Endothelial cell of umbilical vein (primary cell): ENCODE data around the gene TIRAP.

Experiments used
- EZH2 ChIP-seq: IDR thresholded peaks from 2 replicates; pipeline ENCODE4 v1.6.1; 2012; ENCODE audit warnings: borderline replicate concordance, low read depth, mild to moderate bottlenecking, moderate library complexity, low read length, inconsistent platforms; ENCODE audit not compliant: severe bottlenecking
- FOS ChIP-seq: IDR thresholded peaks from 2 replicates; pipeline ENCODE4 v1.6.1; 2011; ENCODE audit warnings: mild to moderate bottlenecking, low read length, moderate library complexity, borderline replicate concordance; ENCODE audit not compliant: insufficient read depth
- GATA2 ChIP-seq: IDR thresholded peaks from 2 replicates; pipeline ENCODE4 v1.7.0; 2011; ENCODE audit warnings: low read depth, mild to moderate bottlenecking, moderate library complexity, mixed read lengths, low read length; ENCODE audit not compliant: insufficient read length, insufficient read depth
- JUN ChIP-seq: IDR thresholded peaks from 2 replicates; pipeline ENCODE4 v1.6.1; 2011; ENCODE audit warnings: borderline replicate concordance, low read depth; ENCODE audit not compliant: insufficient read length, insufficient read depth
- POLR2A ChIP-seq: IDR thresholded peaks from 2 replicates; pipeline ENCODE4 v1.6.1; 2012; ENCODE audit warnings: low read depth, mild to moderate bottlenecking, control low read depth, low read length
- POLR2AphosphoS5 ChIP-seq: IDR thresholded peaks from 2 replicates; pipeline ENCODE4 v1.6.1; 2012; ENCODE audit warnings: low read depth, mild to moderate bottlenecking, control low read depth, low read length, moderate library complexity; ENCODE audit not compliant: insufficient read depth
- TF ChIP-seq, protein P1 (sequence below), 2 donors: IDR thresholded peaks; 1 replicate in 1 of 2; 2 replicates in 1 of 2; pipeline ENCODE4 v1.5.1; 2011; ENCODE audit warnings: low read length in 2 of 2, mild to moderate bottlenecking in 2 of 2, moderate library complexity in 2 of 2, control low read depth in 1 of 2, inconsistent platforms in 1 of 2, low read depth in 1 of 2; ENCODE audit not compliant: insufficient read depth in 1 of 2; ENCODE audit errors: extremely low read depth in 1 of 2

DNA sequence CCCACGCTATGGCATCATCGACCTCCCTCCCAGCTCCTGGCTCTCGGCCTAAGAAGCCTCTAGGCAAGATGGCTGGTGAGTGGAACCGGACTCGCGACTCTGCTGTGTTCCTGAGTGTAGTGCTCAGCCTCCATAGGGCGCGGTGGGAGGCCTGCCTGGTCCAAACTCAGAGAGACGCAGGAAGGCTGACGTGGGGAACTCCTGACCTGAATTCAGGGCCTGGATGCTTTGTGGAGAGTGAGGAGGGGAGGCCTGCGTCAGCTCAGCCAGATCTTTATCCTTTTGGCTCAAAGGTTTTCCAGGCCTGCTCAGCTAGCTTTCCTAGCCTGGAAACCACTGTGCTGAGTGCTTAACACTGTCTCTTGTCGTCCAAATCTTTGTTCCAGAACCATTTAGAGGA is 8.0 kb downstream of the TIRAP start:
- TF ChIP-seq, protein P1, sequence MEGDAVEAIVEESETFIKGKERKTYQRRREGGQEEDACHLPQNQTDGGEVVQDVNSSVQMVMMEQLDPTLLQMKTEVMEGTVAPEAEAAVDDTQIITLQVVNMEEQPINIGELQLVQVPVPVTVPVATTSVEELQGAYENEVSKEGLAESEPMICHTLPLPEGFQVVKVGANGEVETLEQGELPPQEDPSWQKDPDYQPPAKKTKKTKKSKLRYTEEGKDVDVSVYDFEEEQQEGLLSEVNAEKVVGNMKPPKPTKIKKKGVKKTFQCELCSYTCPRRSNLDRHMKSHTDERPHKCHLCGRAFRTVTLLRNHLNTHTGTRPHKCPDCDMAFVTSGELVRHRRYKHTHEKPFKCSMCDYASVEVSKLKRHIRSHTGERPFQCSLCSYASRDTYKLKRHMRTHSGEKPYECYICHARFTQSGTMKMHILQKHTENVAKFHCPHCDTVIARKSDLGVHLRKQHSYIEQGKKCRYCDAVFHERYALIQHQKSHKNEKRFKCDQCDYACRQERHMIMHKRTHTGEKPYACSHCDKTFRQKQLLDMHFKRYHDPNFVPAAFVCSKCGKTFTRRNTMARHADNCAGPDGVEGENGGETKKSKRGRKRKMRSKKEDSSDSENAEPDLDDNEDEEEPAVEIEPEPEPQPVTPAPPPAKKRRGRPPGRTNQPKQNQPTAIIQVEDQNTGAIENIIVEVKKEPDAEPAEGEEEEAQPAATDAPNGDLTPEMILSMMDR (IDR thresholded peaks at IDR 0.05; ENCODE audit: extremely low read depth in 1 of 2, insufficient read depth in 1 of 2, low read depth in 1 of 2, low read length in 2 of 2) = no peak
- TF ChIP-seq POLR2A = no peak
- no peak for TF ChIP-seq JUN
- no peak for TF ChIP-seq POLR2AphosphoS5
- TF ChIP-seq EZH2 = no peak
- no peak for TF ChIP-seq FOS
- no peak for TF ChIP-seq GATA2
